DMS79 treated with DMSO at 0.1 percent for 48 hours (cell line): ENCODE data around the gene CFAP46.
"Not testable (repeated sequence)": the region's sequence is repeated elsewhere in the genome, so short reads cannot be mapped to it uniquely, and the experiment has no call there.

Source experiments
- DNase-seq: peaks from one replicate; lab custom pipeline; 2025; lab: John Stamatoyannopoulos, UW

CFAP46 gene

DNA sequence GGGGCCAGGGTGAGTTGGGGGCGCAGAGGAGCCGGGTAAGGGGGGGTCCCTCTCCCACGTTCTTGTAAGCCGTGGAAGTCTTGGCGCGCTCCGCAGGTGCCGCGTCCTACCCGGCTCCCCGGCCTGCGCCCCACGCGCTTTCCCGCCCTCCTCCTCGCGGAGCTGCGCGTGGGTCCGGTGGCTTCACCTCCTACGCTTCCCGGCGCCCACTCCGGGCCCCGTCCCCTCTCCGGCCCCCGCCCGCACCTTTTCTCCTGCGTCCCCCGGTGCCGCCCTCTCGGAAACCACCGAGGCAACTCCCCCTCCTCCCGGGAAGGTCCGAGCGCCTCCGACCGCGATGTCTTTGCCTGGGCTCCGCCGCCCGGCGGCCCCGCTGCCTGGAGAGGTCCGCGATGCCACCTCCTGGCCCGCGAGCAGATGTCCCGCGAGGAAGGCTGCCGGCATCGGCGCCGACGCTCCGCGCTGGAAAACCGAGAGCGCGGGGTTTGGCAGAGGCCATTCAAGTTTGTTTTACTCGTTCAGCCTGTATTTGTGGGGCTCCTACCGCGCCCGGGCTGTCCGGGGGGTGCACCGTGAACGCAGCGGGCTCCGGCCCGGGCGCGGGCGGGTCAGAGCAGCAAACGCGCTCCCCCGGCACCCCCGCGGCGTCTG, 154.1 kb downstream of the CFAP46 start:
- DNase-seq: no peak

DNA sequence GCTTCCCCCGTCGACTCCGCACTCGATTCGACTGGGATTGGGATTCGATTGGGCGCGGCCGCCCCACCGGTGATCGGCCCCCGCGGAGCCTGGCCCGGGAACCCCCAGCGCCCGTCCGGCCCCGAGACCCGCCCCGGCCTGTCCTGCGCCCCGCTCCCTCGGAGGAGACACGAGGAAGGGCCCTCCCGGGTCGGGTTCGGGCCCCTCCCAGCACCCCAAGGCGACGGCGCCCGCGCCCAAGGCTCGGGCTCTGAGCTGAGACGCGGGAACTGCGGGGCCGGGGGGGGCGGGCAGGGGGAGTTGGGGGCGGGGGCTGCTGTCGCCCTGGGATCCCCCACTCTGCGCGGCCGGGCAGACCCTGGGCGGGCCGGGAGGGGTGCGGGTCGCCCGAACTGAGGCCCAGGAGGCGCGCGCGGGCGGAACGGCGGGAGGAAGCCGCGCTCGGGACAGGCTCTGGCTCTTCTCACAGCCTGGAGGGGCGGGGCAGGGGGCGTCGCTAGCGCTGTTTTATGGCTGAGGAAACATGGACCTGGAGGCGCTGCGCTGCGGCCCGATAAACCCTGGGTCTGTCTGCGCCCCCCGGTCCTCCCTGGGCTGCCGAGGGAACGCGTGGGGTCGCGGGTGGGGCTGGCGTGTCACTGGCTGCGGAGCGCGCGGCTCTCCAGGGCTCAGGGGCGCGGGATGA, 154.7 kb downstream of the CFAP46 start:
- DNase-seq: no peak

DNA sequence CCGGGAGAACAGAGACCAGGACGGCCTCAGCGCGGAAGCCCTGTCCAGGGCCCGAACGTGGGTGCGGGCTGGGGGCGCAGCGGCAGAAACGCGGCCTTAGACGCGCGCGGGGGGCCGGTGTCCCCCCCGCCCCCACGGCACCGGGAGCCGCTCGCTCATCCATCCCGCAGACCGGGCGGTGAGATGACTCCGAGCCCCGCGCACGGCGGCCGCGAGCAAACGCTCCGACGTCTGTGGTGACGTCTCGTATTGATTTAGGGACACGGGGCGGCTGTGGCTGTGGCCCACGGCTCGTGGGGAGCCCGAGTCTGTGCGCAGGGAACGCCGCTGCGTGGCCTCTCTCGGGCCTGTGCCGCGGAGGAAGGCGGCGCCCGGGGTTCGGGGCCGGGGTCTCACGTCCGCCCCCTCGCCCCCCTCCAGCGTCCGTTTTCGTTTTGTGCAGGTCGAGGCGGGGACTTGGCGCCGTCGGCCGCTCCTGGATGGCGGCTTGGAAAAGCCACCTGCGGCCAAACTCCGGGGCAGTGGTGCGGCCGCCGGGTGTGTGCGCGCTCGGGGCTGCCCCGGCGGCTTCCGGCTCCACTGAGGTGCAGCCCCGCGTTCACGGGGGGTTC, 155.4 kb downstream of the CFAP46 start:
- DNase-seq: no peak

DNA sequence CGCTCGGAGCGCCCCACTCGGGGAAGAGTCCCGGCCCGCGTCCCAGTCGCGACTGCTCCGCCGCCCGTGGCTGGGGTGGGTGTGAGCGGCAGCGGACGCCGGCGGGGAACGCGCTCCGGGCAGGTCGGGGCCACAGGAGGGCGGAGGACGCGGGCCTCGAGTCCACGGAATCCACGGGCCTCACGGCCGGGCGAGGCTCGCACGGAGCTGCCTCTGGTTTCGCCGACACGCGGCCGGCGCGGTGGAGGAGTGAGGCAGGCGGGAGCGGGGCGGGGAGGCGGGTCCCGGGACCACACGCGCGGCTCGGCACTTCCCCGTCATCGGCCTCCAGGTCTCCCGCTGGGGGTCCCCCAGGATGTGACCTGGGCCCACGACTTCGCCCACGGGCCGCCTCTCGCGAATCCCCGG, 155.9 kb downstream of the CFAP46 start:
- no peak for DNase-seq

DNA sequence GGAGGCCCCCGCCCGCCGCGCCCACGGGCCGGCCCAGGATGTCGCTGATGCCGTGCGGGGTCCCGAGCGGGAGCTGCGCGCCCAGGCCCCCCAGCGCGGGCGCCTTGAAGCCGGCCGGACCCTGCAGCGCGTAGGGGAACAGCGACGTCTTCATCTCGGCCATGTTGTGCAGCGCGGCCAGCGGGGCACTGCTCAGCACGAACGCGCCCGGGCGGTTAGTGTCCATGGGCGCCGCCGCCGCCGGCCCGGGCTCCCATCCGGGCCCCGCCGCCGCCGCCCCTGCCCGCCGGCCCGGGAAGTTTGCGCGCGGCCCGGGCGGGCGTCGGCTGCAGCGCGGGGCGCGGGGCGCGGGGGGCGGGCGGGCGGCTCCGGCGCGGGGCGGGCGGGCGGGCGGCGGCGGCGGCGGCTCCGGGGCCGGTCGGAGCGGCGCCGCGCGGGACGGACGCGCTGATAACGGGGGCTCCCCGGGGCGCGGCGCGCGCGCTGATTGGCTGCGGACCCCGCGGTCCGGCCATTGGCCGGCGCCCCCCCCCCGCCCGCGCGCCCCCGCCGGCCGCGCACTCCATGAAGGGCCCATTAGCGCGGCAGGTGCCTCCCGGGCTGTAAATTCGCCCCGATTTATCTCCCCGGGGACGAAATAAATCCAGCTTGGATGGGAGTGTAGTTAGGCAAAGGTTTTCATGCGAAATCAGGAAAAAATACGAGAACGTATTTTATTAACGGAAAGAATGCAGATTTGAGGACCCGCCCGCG, 156.5 kb downstream of the CFAP46 start, which contains the start of gene NKX6-2:
Gene NKX6-2 (minus strand): TSS at position 425 of the 753 bp plus-strand sequence. CDS start 199 bp downstream, at position 226.
- no peak for DNase-seq

DNA sequence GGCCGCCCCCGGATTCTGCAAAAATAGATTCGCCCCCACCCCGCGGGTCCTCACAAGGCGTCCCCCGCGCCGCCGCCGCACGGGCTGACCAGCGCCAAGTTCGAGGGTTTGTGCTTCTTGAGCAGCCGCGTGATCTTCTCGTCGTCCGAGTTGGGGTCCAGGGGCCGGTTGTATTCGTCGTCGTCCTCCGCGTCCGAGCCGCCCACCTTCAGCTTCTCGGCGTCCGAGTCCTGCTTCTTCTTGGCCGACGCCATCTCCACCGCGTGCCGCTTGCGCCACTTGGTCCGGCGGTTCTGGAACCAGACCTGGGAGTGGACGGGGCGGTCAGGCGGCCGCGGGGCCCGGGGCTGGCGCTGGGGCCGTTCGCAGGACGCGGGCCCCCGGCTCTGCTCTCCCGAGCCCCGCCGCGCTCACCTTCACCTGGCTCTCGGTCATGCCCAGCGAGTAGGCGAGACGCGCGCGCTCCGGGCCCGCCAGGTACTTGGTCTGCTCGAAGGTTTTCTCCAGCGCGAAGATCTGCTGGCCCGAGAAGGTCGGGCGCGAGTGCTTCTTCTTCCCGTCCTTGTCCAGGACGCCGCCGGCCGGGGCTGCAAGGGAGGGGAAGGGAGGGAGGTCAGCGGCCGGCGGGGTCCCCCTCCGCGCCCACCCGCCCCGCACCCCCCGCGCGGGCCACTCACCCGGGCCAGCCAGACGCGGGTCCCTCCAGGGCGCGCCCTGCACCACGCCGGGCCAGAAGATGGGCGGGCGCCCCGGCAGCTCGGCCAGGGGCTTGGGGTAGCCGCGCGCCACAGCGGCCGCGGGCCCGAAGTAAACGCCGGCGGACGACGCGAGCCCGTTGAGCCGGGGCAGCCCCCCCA, 157.3 kb downstream of the CFAP46 start:
- DNase-seq: no peak

DNA sequence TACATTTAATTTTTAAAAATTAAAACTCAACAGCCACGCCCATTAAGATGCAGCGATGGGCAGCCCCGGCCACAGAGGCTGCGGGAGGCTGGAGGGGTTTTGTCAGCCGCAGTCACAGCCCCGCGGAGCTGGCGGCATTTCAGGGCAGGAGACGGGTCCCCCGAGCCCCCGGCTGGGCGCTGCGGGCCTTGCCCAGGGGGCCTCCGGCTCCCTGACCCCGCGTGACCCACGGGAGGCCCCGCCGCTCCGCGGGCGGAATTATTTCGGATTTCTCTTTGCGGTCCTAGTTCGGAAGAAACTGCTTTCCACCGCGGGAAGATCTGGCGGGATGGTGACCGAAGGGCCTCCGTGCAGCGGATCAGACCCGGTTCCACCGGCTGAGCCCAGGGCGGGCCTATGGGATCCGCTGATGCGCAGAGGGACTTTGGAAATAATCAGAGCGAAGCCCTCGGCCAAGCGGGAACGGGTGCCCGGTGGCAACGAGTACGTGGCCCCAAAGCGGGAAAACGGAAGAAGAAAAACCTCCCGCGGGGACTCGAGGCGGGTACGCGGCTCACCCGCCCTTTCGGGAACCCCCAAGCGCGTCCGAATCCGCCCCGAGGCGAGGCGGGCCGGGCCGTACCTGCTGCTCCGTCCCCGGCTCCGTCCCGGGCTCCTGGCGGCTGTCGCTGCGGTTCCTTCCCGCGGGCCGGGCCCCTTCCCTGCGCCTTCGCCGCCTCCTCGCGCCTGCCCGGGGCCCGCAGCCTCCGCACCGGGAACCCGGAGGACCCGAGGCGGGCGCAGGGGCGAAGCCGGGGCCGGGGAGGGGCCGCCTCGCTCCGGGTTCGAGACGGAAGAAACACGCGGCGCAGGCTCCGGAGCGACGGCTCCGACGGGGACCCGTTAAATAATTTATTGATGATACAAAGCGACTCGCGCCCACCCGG, 158.2 kb downstream of the CFAP46 start:
- DNase-seq: no peak

DNA sequence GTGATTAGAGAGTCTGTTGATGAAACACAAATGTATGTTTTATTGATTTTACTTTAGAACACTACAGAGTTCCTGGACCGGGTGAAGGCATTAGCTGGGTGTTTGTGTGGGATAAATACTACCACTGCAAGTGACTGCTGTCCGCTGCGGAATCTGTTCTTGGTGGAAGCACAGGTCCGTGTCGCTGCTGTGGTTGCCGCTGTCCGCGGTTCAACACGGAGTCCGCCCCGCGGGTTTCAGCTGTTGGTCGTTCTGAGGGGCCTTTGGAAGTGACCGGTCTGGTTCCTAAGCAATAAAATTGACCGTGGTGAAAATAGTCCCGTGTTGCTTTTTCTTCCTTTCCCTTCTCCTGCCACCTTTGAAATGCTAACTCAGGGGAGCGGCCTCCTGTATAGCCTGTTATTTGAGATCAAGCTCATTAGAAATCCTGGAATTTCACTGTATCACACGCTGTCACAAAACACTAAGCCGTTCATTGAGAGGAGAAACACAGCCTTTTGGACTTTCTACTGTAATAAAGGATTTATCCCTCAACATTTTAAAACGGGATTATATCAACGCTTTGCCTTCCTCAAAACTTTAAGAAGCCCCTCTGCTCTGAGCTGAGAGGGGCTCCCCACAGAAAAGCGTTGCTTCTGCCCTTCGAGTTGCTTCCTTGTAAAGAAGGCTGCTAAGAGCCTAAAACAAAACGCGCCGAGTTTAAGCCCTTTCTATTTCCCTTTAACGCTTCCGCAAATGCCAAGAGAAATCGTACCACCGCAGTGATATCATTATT, 159.0 kb downstream of the CFAP46 start:
- DNase-seq: no peak

DNA sequence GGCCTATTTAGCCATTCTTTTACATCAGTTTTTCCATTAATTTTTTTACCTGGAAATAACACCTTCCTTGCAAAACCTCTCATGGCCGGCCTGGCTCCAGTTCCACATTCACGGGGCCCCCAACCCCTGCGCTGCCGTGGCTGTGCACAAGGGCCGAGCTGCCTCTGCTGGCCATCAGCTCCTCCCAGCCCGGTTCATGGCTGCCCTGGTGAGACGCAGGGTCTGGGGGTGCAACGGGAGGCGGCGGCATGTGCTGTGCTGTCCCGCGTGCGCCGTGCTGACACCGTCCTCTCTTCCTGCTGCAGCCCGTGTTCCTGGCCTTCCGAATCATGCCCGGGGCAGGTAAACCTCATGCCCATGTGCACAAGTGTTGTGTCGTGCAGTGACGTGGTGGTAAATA, 160.8 kb downstream of the CFAP46 start:
- no peak for DNase-seq

DNA sequence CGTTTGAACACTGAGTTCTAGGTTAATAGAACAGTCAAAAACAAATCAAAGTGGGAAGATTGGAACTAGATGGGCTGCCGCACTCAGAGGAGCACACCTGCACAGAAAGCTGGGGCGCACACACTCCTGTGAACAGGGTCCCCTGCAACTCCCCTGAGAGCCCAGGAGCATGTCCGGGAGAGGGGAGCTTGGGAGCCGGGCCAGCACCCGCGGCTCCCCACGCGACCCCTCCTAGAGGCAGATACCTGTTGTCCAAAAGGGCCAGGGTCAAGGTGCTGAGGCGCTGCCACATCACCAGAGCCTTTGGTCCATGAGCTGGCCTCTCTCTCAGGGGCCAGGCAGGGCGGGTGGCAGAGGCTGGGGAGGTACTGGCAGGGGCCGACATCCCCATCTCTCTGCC, 162.0 kb downstream of the CFAP46 start:
- no peak for DNase-seq

DNA sequence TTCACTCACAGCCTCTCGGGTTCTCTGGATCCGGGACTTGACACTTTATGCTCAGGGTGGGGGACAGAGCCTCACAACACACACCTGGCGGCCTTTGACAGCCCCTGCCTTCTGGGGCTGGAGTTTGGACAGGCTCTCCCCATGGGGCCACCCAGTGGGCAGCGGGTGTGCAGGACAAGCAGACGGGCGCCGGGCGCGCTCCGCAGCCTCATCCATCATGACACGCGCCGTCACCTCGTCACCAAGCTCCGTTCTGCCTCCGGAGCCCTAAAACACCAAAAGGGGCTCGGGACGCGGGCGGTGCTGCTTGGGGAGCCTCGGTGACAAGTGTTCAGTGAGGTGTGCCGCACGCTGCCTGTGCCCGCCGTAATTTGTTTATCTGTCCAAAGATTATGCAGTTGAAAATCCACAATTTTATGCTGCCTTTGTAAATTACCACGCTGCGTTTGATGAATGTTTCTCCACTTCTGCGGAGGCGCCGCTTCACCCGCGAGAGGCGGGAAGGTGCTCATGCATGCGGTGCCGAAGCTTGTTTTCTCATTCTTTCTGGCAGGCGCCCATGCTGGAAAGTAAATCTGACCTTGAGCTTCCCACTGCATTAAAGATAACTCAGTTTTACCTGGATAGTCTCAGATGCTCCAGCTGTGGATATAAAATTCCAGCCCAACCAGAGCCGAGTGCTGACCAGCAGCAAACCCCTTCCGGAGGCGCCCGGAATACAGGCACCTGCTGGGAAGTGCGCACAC, 162.6 kb downstream of the CFAP46 start:
- DNase-seq: no peak

DNA sequence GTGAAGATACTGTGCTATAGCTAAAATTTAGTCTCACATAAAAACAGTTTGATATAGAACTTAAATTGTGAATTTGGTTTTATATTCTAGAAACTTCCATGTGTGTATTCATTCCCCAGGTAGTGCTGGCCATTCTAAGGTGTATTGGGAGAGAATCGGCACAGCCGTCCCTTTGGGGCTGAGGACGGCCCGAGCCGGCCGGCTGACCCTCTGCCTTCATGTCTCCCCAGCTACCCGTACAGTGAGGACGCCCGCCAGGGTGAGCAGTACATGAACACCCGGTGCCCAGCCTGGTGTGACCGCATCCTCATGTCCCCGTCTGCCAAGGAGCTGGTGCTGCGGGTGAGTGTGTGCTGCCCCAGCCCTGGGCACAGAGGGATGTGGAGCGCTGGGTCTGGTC, 164.9 kb downstream of the CFAP46 start:
- DNase-seq: no peak

DNA sequence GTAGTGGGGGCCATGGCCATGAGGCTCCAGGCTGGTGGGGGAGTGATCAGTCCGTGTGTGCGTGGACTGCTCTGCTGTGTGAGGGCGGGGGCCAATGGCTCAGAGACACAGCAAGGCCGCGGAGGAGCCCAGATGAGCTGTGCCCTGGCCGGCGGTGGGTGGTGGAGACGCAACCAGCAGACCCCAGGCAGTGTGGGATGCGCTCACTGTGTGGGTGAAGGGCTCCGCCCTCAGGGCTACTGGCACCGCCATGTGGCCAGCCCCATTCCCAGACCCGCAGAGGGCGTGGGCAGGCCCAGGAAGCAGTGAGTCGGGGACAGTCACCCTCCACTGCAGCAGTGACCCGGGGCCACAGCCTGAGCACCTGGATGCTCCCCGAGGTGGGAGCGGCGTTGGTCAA, 165.5 kb downstream of the CFAP46 start:
- no peak for DNase-seq

DNA sequence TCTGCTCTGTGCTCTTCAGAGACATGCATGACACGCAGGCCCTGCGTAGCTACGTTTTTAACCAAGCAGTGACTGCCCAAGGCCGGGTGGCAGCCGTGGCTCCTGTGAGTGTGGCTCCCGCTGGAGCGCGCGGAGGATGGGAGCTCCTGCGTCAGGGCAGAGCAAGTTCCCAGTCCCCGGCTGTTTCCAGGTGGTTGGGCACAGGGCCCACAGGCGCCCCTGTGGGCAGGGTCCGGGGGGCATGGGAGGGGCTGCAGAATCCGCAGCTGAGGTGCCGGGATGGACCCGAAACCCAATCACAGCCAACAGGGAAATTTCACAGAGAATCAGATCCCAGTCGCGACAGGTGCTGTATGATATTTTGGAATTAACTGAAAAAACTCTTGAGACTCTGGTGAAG, 166.2 kb downstream of the CFAP46 start:
- DNase-seq: peak; percentile 12

DNA sequence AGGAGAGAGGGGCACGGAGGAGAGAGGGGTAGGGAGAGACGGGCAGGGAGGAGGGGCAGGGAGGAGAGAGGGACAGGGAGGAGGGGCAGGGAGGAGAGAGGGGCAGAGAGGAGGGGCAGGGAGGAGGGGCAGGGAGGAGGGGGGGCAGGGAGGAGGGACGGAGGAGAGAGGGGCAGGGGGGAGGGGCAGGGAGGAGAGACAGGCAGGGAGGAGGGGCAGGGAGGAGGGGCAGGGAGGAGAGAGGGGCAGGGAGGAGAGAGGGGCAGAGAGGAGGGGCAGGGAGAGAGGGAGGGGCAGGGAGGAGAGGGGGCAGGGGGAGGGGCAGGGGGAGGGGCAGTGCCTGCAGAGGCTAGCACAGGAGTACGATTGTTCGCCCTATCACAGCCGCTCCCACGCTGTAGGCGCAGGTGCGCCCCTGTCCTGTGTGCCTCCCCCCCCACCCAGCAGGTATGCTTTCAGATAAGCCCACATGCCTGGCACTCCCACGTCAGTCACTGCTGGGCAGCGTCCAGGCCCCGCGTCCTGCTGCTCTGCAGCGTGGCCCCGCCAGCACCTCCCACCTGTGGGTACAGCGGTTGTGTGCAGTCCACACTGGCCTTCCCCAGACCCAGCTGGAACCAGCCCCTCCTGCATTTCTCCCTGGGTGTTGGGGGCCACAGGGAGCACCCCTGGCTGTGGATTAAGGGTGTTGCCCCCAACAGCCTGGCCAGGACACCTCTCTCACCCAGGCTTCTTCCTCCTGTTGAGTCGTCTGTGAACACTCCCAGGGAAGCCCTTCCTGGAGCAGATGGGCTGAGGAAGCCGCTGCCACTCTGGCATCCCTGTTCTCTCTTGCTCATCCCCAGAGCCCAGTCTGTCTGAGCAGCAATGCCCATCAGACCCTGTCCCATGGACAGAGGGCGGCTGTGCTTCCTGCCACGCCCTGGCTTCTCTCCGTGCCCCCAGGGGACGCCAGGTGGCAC, 167.2 kb downstream of the CFAP46 start:
- DNase-seq: peak; percentile 10

DNA sequence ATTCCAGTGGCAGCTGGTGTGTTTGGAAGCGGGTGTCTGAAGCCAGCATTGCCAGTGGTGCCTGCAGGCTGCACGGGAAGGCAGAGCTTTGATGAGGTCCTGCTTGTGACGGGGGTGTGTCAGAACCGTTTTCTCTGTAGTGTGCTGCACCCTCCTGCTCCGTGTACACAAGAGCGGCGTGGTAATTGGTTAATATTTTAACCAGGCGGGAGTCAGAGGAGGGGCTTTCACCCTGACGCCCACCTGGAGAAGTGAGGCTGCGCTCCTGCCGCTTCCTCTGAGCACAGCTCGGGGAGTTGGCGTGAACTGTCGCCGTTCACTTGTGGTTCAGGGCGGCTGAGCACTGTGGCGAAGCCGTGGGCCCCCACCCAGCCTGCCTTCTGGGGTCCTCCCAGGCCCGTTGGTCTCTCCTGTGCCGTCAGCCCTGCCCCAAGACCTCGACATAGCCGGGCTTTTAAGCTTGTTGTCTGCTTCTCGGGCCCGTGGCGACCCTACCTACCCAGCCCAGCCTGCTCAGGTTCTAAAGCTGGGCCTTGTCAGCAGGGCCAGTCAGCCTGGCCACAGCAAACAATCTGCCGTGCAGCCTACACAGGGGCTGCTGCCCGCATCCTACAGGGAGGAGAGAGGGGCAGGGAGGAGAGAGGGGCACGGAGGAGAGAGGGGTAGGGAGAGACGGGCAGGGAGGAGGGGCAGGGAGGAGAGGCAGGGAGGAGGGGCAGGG, 168.0 kb downstream of the CFAP46 start:
- DNase-seq: no peak

DNA sequence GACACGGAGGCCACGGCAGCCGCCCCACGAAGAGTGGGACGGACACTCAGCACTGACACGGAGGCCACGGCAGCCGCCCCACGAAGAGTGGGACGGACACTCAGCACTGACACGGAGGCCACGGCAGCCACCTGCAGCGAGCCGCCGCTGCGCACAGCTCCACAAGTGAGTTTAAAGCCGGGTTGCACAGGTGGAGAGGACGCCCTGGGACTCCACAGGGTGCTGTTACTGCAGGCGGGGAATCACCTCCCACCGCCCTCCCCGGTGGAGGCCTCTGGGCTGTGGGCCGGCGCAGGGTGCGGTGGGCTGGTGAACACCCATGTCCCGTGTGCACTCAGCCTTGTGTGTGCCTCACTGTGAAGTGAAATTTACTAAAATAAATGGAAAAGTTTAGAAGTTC, 169.6 kb downstream of the CFAP46 start:
- not testable (repeated sequence) for DNase-seq
